Gastroesophageal sphincter (tissue), 3 donors: ENCODE results near the gene BTN3A1.

Source experiments
- EP300 ChIP-seq: sonication (generic); formaldehyde crosslinking; IDR thresholded peaks from one replicate; pipeline ENCODE4 v1.6.1; 2017; ENCODE audit warnings: antibody characterized with exemption, mild to moderate bottlenecking
- POLR2AphosphoS5 ChIP-seq: sonication (generic); formaldehyde crosslinking; IDR thresholded peaks from one replicate; pipeline ENCODE4 v1.6.1; 2017; ENCODE audit warnings: antibody characterized with exemption
- TF ChIP-seq, protein P1 (sequence below), 4 experiments: fragments of 200-600 bp in 2 of 4; fragments of 450-650 bp in 2 of 4; sonication (generic) in 1 of 4; IDR thresholded peaks; one replicate each; pipeline ENCODE4 v1.5.1; 2017 to 2019; ENCODE audit warnings: antibody characterized with exemption in 4 of 4, mild to moderate bottlenecking in 2 of 4, moderate library complexity in 2 of 4

DNA sequence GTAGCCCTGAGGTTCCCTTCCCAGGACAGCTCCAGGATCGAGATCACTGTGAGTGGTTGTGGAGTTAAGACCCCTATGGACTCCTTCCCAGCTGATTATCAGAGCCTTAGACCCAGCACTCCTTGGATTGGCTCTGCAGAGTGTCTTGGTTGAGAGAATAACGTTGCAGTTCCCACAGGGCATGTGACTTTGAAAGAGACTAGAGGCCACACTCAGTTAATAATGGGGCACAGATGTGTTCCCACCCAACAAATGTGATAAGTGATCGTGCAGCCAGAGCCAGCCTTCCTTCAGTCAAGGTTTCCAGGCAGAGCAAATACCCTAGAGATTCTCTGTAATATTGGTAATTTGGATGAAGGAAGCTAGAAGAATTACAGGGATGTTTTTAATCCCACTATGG lies 24.4 kb upstream of the BTN3A1 start:
- TF ChIP-seq, protein P1, sequence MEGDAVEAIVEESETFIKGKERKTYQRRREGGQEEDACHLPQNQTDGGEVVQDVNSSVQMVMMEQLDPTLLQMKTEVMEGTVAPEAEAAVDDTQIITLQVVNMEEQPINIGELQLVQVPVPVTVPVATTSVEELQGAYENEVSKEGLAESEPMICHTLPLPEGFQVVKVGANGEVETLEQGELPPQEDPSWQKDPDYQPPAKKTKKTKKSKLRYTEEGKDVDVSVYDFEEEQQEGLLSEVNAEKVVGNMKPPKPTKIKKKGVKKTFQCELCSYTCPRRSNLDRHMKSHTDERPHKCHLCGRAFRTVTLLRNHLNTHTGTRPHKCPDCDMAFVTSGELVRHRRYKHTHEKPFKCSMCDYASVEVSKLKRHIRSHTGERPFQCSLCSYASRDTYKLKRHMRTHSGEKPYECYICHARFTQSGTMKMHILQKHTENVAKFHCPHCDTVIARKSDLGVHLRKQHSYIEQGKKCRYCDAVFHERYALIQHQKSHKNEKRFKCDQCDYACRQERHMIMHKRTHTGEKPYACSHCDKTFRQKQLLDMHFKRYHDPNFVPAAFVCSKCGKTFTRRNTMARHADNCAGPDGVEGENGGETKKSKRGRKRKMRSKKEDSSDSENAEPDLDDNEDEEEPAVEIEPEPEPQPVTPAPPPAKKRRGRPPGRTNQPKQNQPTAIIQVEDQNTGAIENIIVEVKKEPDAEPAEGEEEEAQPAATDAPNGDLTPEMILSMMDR (IDR thresholded peaks at IDR 0.05): no peak
- TF ChIP-seq EP300 (no peak), POLR2AphosphoS5 (no peak)
